HCT116 (cell line): ENCODE measurements around the gene APOM. TPM values are rescaled to one million over a fixed set of nuclear protein-coding genes. Genes with fewer than 3 reads are reported as not detected.

Experiments used
- ATAC-seq: fragments of 200-7000 bp; cut with Tn5 transposase; 2 replicates; pipeline ENCODE4 v1.9.1; 2020; ENCODE audit warnings: mild to moderate bottlenecking, moderate library complexity
- BruUV-seq: library from RNA; stranded (reverse); fragments of 400-500 nt; replicated peaks from 2 replicates; lab custom pipeline; 2021; lab: Mats Ljungman, UMichigan
- CTCF ChIA-PET: fragments of 300-600 bp; sonication (Branson Sonifier 250); formaldehyde crosslinking; loops from one replicate; lab custom pipeline; 2021; ENCODE audit warnings: antibody characterized with exemption; lab: Charles Lee
- POLR2A ChIA-PET: fragments of 300-600, 350-600 bp; sonication (Branson Sonifier 250); formaldehyde crosslinking; loops from one replicate; lab custom pipeline; 2021; ENCODE audit warnings: antibody characterized with exemption; lab: Charles Lee
- RAD21 ChIA-PET, 2 experiments: fragments of 300-600 bp; sonication (Branson Sonifier 250); formaldehyde crosslinking; loops; one replicate each; lab custom pipeline; 2023; ENCODE audit warnings: low total read pairs in 2 of 2; ENCODE audit not compliant: uncharacterized antibody in 2 of 2, unreplicated experiment in 2 of 2, low non-redundant PET in 1 of 2; lab: Charles Lee
- DNase-seq: peaks from one replicate; pipeline ENCODE4 v3.0.0-alpha.2; 2010; ENCODE audit warnings: low read depth, low spot score
- H2AFZ ChIP-seq: fragments of 200-600 bp; shearing (Covaris generic), sonication (generic); 2 replicates; pipeline ENCODE4 v1.6.1; 2017; ENCODE audit warnings: low read depth, mixed run types, mixed read lengths, antibody characterized with exemption, low read length; ENCODE audit not compliant: poor library complexity, severe bottlenecking
- H3K27ac ChIP-seq: 2 replicates; pipeline ENCODE4 v1.5.1; 2012; ENCODE audit warnings: low read depth, low read length
- H3K27me3 ChIP-seq: fragments of 200-600 bp; sonication (generic); 2 replicates; pipeline ENCODE4 v1.6.1; 2016; ENCODE audit warnings: mixed run types, low read length, mixed read lengths; ENCODE audit not compliant: insufficient read depth
- H3K36me3 ChIP-seq, 2 experiments: fragments of 200-500 bp in 1 of 2; fragments of 200-600 bp in 1 of 2; sonication (Bioruptor generic) in 1 of 2; sonication (generic) in 1 of 2; 2 replicates each; pipeline versions ENCODE4 v1.5.1 to v1.6.1; 2014 to 2016; ENCODE audit warnings: low read length in 2 of 2, inconsistent platforms in 1 of 2, mixed read lengths in 1 of 2, mixed run types in 1 of 2; ENCODE audit not compliant: insufficient read depth in 2 of 2, control insufficient read depth in 1 of 2
- H3K4me1 ChIP-seq, 2 experiments: fragments of 200-600 bp in 1 of 2; sonication (generic) in 1 of 2; 2 replicates each; pipeline versions ENCODE4 v1.5.1 to v1.6.1; 2012 to 2017; ENCODE audit warnings: low read length in 2 of 2, inconsistent platforms in 1 of 2, mild to moderate bottlenecking in 1 of 2, mixed read lengths in 1 of 2, mixed run types in 1 of 2, moderate library complexity in 1 of 2; ENCODE audit not compliant: insufficient read depth in 2 of 2, control insufficient read depth in 1 of 2
- H3K4me2 ChIP-seq: fragments of 200-600 bp; sonication (generic); 2 replicates; pipeline ENCODE4 v1.6.1; 2017; ENCODE audit warnings: mixed run types, low read length, mixed read lengths
- H3K4me3 ChIP-seq, 2 experiments: fragments of 200-600 bp in 1 of 2; sonication (generic) in 1 of 2; replicated peaks in 1 of 2; 2 replicates each; pipeline ENCODE4 v1.5.1; 2011 to 2016; ENCODE audit warnings: low read length in 2 of 2, control low read depth in 1 of 2, low read depth in 1 of 2, mild to moderate bottlenecking in 1 of 2, mixed read lengths in 1 of 2, mixed run types in 1 of 2
- H3K79me2 ChIP-seq: fragments of 200-600 bp; sonication (generic); 2 replicates; pipeline ENCODE4 v1.6.1; 2017; ENCODE audit warnings: mild to moderate bottlenecking, mixed run types, low read length, moderate library complexity, mixed read lengths; ENCODE audit not compliant: insufficient read depth
- H3K9ac ChIP-seq: fragments of 200-600 bp; sonication (generic); 2 replicates; pipeline ENCODE4 v1.6.1; 2016; ENCODE audit warnings: low read length, mixed read lengths
- H3K9me2 ChIP-seq: fragments of 200-600 bp; sonication (generic), shearing (Covaris generic); 2 replicates; pipeline ENCODE4 v1.6.1; 2017; ENCODE audit warnings: mixed run types, mild to moderate bottlenecking, moderate library complexity; ENCODE audit not compliant: insufficient read depth
- H3K9me3 ChIP-seq, 2 experiments: fragments of 200-500 bp in 1 of 2; fragments of 200-600 bp in 1 of 2; sonication (Bioruptor generic) in 1 of 2; sonication (generic) in 1 of 2; 2 replicates each; pipeline ENCODE4 v1.6.1; 2014 to 2017; ENCODE audit warnings: low read length in 2 of 2, mixed read lengths in 2 of 2, inconsistent platforms in 1 of 2, low read depth in 1 of 2, mild to moderate bottlenecking in 1 of 2, mixed run types in 1 of 2, moderate library complexity in 1 of 2; ENCODE audit not compliant: control insufficient read depth in 1 of 2, insufficient read depth in 1 of 2
- H4K20me1 ChIP-seq: fragments of 200-600 bp; sonication (generic), shearing (Covaris generic); 2 replicates; pipeline ENCODE4 v1.6.1; 2017; ENCODE audit warnings: mixed run types, mild to moderate bottlenecking, moderate library complexity; ENCODE audit not compliant: insufficient read depth
- CBX3 ChIP-seq: IDR thresholded peaks from 2 replicates; pipeline ENCODE4 v1.6.1; 2012; ENCODE audit warnings: low read depth
- CEBPB ChIP-seq: IDR thresholded peaks from 2 replicates; pipeline ENCODE4 v1.6.1; 2012; ENCODE audit warnings: low read depth
- ELF1 ChIP-seq: IDR thresholded peaks from 2 replicates; pipeline ENCODE4 v1.6.1; 2012; ENCODE audit warnings: low read depth, borderline replicate concordance
- FOSL1 ChIP-seq: IDR thresholded peaks from 2 replicates; pipeline ENCODE4 v1.6.1; 2012; ENCODE audit warnings: low read depth
- MAX ChIP-seq: IDR thresholded peaks from 2 replicates; pipeline ENCODE4 v1.6.1; 2012
- POLR2A ChIP-seq: IDR thresholded peaks from 2 replicates; pipeline ENCODE4 v1.7.0; 2011; ENCODE audit warnings: borderline replicate concordance; ENCODE audit not compliant: insufficient read depth, insufficient read length; ENCODE audit errors: extremely low read depth
- REST ChIP-seq: IDR thresholded peaks from 2 replicates; pipeline ENCODE4 v1.6.1; 2012; ENCODE audit warnings: low read depth
- intact Hi-C: fragments of 100-400 bp; cut with micrococcal nuclease; formaldehyde crosslinking; loops from 2 replicates; pipeline ENCODE4 v1.10.0; 2022
- total RNA-seq: library from RNA; stranded (reverse); gene quantifications from one replicate; pipeline ENCODE4 v1.2.1, GENCODE V29; 2021; ENCODE audit not compliant: unreplicated experiment
- TF ChIP-seq, protein P1 (sequence below), 3 experiments: fragments of 200-600 bp in 1 of 3; sonication (generic) in 1 of 3; IDR thresholded peaks in 2 of 3; conservative IDR thresholded peaks in 1 of 3; 2 replicates each; pipeline ENCODE4 v1.5.1; 2012 to 2017; ENCODE audit warnings: low read depth in 2 of 3, low read length in 2 of 3, antibody characterized with exemption in 1 of 3, borderline replicate concordance in 1 of 3, control low read depth in 1 of 3, mild to moderate bottlenecking in 1 of 3, mixed read lengths in 1 of 3, mixed run types in 1 of 3, moderate library complexity in 1 of 3; ENCODE audit not compliant: insufficient read depth in 1 of 3

The APOM gene
- total RNA-seq, 1 experiment from 2014 or later, result 2.2 TPM

GRCh38 chr6:31639449-31639861 is 16.2 kb upstream of the APOM start:
- Histone ChIP-seq H3K9me2 (no peaks in the 10 kb centered on the region), H3K4me1 (no peaks in the 10 kb centered on the region), H3K36me3 (peaks cover 49 to 59% of the 10 kb centered on the region in 2 experiments; a peak in 3 of 4 replicates), H3K4me2 (no peak overlapping the region), H3K9ac (no peak overlapping the region), H4K20me1 (no peaks in the 10 kb centered on the region), H3K27ac (no peak overlapping the region), H3K27me3 (no peaks in the 10 kb centered on the region), H3K79me2 (peaks cover 3% of the 10 kb centered on the region; the same call in 1 of the 2 replicates), H3K9me3 (no peaks in the 10 kb centered on the region), H2AFZ (no peak overlapping the region), H3K4me3 (no peak overlapping the region)
- intact Hi-C loops, result no loop called here
- no TSS peak for BruUV-seq
- ChIA-PET RAD21 (no interaction called here), CTCF (no interaction called here), POLR2A (interaction anchor here (0.8 to 1.7 kb wide), 4 partner anchors 12 to 262 kb away, joined by 3 to 13 read pairs (median 4); partner anchors contain the start of gene BAG6)
- DNase-seq (no peak), ATAC-seq (no peak)
- TF ChIP-seq ELF1, result no peak
- TF ChIP-seq POLR2A, result no peak
- TF ChIP-seq, protein P1, sequence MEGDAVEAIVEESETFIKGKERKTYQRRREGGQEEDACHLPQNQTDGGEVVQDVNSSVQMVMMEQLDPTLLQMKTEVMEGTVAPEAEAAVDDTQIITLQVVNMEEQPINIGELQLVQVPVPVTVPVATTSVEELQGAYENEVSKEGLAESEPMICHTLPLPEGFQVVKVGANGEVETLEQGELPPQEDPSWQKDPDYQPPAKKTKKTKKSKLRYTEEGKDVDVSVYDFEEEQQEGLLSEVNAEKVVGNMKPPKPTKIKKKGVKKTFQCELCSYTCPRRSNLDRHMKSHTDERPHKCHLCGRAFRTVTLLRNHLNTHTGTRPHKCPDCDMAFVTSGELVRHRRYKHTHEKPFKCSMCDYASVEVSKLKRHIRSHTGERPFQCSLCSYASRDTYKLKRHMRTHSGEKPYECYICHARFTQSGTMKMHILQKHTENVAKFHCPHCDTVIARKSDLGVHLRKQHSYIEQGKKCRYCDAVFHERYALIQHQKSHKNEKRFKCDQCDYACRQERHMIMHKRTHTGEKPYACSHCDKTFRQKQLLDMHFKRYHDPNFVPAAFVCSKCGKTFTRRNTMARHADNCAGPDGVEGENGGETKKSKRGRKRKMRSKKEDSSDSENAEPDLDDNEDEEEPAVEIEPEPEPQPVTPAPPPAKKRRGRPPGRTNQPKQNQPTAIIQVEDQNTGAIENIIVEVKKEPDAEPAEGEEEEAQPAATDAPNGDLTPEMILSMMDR (IDR thresholded peaks at IDR 0.05 in 2 of 3, conservative IDR thresholded peaks at IDR 0.05 in 1 of 3; ENCODE audit: borderline replicate concordance in 1 of 3, insufficient read depth in 1 of 3, low read depth in 2 of 3, low read length in 2 of 3), result no peak
- TF ChIP-seq FOSL1, result no peak
- TF ChIP-seq REST, result no peak
- no peak for TF ChIP-seq CEBPB
- TF ChIP-seq MAX, result no peak
- no peak for TF ChIP-seq CBX3
